HG02870 (cell line): ENCODE results near the gene IMP4.

Experiments
- ATAC-seq: cut with Tn5 transposase; IDR thresholded peaks from one replicate; pipeline ENCODE4 v1.9.1; 2021; ENCODE audit warnings: mild to moderate bottlenecking, moderate library complexity; ENCODE audit not compliant: unreplicated experiment

Gene IMP4

GRCh38 chr2:130336150-130336876 lies 6.4 kb upstream of the IMP4 start:
- no peak for ATAC-seq

- no peak for ATAC-seq
These were observed 5.6 kb upstream of the IMP4 start for GRCh38 chr2:130336877-130337734.

- no peak for ATAC-seq
These were observed 4.9 kb upstream of the IMP4 start for GRCh38 chr2:130337735-130338325.

- no peak for ATAC-seq
These were observed 3.8 kb upstream of the IMP4 start for GRCh38 chr2:130338793-130339345.

GRCh38 chr2:130339885-130340745 lies 2.6 kb upstream of the IMP4 start:
- ATAC-seq: no peak

GRCh38 chr2:130341562-130342019 lies 1.1 kb upstream of the IMP4 start:
- ATAC-seq: peak; percentile 1

GRCh38 chr2:130342020-130342532 lies 621 bp upstream of the IMP4 start:
- peak; percentile 73 for ATAC-seq

GRCh38 chr2:130344578-130344977 lies 1.9 kb downstream of the IMP4 start:
- ATAC-seq: no peak

GRCh38 chr2:130345091-130345490 lies 2.4 kb downstream of the IMP4 start:
- ATAC-seq: no peak

- ATAC-seq: no peak
These were observed 2.9 kb downstream of the IMP4 start for GRCh38 chr2:130345611-130346010.

- no peak for ATAC-seq
These were observed 3.5 kb downstream of the IMP4 start for GRCh38 chr2:130346041-130346740.

GRCh38 chr2:130346741-130347066 lies 4.0 kb downstream of the IMP4 start:
- no peak for ATAC-seq

GRCh38 chr2:130347220-130347925 lies 4.7 kb downstream of the IMP4 start:
- no peak for ATAC-seq

GRCh38 chr2:130349174-130349573 lies 6.5 kb downstream of the IMP4 start:
- ATAC-seq: no peak

- ATAC-seq: no peak
These were observed 9.0 kb downstream of the IMP4 start for GRCh38 chr2:130351711-130352110.

GRCh38 chr2:130352237-130352636 lies 9.5 kb downstream of the IMP4 start:
- no peak for ATAC-seq

- no peak for ATAC-seq
These were observed 10.8 kb downstream of the IMP4 start for GRCh38 chr2:130353291-130354138.

- no peak for ATAC-seq
These were observed 11.4 kb downstream of the IMP4 start for GRCh38 chr2:130354139-130354428.
